MM.1S (cell line): ENCODE results near the gene SUGP1.

ENCODE experiments used
- EZH2 ChIP-seq: fragments of 300-600 bp; sonication (generic); optimal IDR thresholded peaks from 2 replicates; pipeline ENCODE3; 2017; ENCODE audit warnings: low read depth, mild to moderate bottlenecking, antibody characterized with exemption, low read length, mixed read lengths
- EZH2phosphoT487 ChIP-seq: fragments of 300-600 bp; sonication (generic); IDR thresholded peaks from 2 replicates; pipeline ENCODE4 v1.6.1; 2018; ENCODE audit warnings: antibody characterized with exemption, low read length
- TF ChIP-seq, protein P1 (sequence below): fragments of 300-600 bp; sonication (generic); IDR thresholded peaks from 2 replicates; pipeline ENCODE4 v1.5.1; 2016; ENCODE audit warnings: antibody characterized with exemption, low read length, mixed read lengths

DNA sequence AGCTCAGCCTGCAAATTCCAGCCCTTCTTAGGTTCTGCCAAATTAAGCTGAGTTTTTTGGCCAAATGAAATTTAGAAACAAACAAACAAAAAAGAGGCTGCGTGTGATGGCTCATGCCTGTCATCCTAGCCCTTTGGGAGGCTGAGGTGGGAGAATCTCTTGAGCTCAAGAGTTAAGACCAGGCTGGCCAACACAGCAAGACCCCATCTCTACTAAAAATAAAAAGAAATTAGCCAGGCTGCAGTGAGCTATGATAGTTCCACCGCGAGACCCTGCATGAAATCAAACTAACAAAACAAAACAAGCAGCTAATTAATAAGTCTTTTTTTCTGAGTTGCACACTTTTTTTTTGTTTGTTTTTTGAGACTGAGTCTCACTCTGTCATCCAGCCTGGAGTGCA is 90.6 kb downstream of the SUGP1 start:
- TF ChIP-seq, protein P1, sequence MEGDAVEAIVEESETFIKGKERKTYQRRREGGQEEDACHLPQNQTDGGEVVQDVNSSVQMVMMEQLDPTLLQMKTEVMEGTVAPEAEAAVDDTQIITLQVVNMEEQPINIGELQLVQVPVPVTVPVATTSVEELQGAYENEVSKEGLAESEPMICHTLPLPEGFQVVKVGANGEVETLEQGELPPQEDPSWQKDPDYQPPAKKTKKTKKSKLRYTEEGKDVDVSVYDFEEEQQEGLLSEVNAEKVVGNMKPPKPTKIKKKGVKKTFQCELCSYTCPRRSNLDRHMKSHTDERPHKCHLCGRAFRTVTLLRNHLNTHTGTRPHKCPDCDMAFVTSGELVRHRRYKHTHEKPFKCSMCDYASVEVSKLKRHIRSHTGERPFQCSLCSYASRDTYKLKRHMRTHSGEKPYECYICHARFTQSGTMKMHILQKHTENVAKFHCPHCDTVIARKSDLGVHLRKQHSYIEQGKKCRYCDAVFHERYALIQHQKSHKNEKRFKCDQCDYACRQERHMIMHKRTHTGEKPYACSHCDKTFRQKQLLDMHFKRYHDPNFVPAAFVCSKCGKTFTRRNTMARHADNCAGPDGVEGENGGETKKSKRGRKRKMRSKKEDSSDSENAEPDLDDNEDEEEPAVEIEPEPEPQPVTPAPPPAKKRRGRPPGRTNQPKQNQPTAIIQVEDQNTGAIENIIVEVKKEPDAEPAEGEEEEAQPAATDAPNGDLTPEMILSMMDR: no peak
- TF ChIP-seq EZH2phosphoT487 (no peak), EZH2 (no peak)
